AG04449 (cell line): ENCODE results near the gene DCST2.

Source experiments
- CTCF ChIA-PET: fragments of 350-600 bp; formaldehyde crosslinking; extraction: SDS; loops from one replicate; lab custom pipeline; 2021; ENCODE audit warnings: antibody characterized with exemption; lab: Yijun Ruan, JAX
- POLR2A ChIA-PET: fragments of 400-600, 350-600 bp; formaldehyde crosslinking; extraction: SDS; loops from one replicate; lab custom pipeline; 2020; ENCODE audit warnings: antibody characterized with exemption, inconsistent platforms; lab: Yijun Ruan, JAX
- DNase-seq: peaks from one replicate; pipeline ENCODE4 v3.0.0-alpha.2; 2010; ENCODE audit warnings: low read depth, low spot score
- H3K4me3 ChIP-seq: 2 replicates; pipeline ENCODE4 v1.5.1; 2011; ENCODE audit warnings: low read depth, mild to moderate bottlenecking, control low read depth, low read length
- CTCF ChIP-seq: IDR thresholded peaks from one replicate; pipeline ENCODE4 v1.5.1; 2011; ENCODE audit warnings: mild to moderate bottlenecking, moderate library complexity, low read length, control low read depth, inconsistent platforms; ENCODE audit not compliant: insufficient read depth; ENCODE audit errors: missing control alignments

DCST2 gene

GRCh38 chr1:155064832-155065429 lies 31.4 kb upstream of the DCST2 start:
- H3K4me3 ChIP-seq, result no peak overlapping the region
- ChIA-PET POLR2A (no interaction called here), CTCF (interaction anchor here (0.9 to 17.3 kb wide), 8 partner anchors 20 to 108 kb away, joined by 3 to 433 read pairs (median 6); partner anchors contain the start of genes ADAM15 and KRTCAP2)
- TF ChIP-seq CTCF, result no peak
- DNase-seq, result no peak

- H3K4me3 ChIP-seq, result peak overlapping the region; percentile 96
- DNase-seq, result no peak
- POLR2A ChIA-PET, result no interaction called here
- CTCF ChIA-PET, result interaction anchor here (0.9 to 17.3 kb wide), 9 partner anchors 10 to 109 kb away, joined by 3 to 433 read pairs (median 7); partner anchors contain the start of genes ADAM15, EFNA3 and KRTCAP2
- TF ChIP-seq CTCF, result no peak
Observed at GRCh38 chr1:155064111-155064831, 30.7 kb upstream of the DCST2 start.

GRCh38 chr1:155063550-155064110 lies 30.0 kb upstream of the DCST2 start, which contains the start of gene EFNA4:
EFNA4 (plus strand) TSS chr1:155063740; CDS start chr1:155063824, 84 bp downstream.
- peak within 1 kb of the TSS; percentile 96 for H3K4me3 ChIP-seq
- DNase-seq, result no peak
- POLR2A ChIA-PET, result no interaction called here
- TF ChIP-seq CTCF, result no peak
- CTCF ChIA-PET, result interaction anchor here (1.3 to 17.3 kb wide), 8 partner anchors 11 to 109 kb away, joined by 3 to 433 read pairs (median 8); partner anchors contain the start of genes ADAM15, EFNA3 and KRTCAP2

DNA sequence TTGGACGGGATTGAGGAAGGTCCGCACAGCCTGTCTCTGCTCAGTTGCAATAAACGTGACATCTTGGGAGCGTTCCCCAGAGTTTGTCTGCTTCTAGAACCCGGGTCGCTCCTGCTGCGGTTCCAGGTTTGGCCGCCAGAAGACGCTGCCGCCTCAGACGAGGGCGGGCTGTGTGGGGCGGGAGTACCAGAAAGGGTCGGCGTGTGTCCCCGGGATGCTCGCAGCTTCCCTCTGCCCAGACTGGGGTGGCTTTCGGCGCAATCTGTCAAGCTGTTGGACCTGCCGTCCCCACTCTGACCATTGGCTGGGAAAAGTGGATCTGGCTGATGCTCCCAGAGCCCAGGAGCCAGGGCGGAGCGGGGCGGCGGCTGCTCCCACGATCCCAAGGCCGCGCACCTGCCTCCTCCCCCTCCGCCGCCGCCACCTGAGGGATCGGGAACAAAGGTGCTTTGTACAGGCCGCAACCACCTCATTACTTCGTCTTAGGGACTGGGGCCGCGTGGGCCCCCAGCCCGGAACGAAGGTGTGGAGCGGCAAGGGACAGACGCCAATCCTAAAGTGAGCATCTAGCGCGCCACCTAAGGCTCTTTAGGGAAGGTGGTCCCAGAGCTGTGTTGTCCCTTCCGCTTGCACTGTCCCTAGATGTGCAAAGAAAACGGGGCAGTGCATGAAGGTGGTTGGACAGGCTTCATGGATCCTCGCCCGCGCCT lies 29.3 kb upstream of the DCST2 start:
- TF ChIP-seq CTCF, result peak; percentile 83
- POLR2A ChIA-PET, result no interaction called here
- peak overlapping the region; percentile 96 for H3K4me3 ChIP-seq
- no peak for DNase-seq
- CTCF ChIA-PET, result interaction anchor here (1.3 to 17.3 kb wide), 7 partner anchors 12 to 110 kb away, joined by 3 to 433 read pairs (median 14); partner anchors contain the start of genes ADAM15, EFNA3 and KRTCAP2

- DNase-seq, result no peak
- ChIA-PET CTCF (interaction anchor here (0.6 to 17.3 kb wide), 26 partner anchors 12 to 583 kb away, joined by 3 to 433 read pairs (median 4); partner anchors contain the start of genes ADAM15, DCST1, DCST2 and EFNA3), POLR2A (no interaction called here)
- no peak for TF ChIP-seq CTCF
- H3K4me3 ChIP-seq, result no peak overlapping the region
Observed at GRCh38 chr1:155062151-155062686, 28.6 kb upstream of the DCST2 start.
